Glomerular visceral epithelial cell (primary cell): ENCODE results near the gene RETSAT.
"Not testable (repeated sequence)": the region's sequence is repeated elsewhere in the genome, so short reads cannot be mapped to it uniquely, and the experiment has no call there.

Source experiments
- DNase-seq: peaks from one replicate; pipeline ENCODE4 v3.0.0-alpha.2; 2016; ENCODE audit errors: extremely low spot score

The RETSAT gene

GRCh38 chr2:85378257-85378656 is 23.9 kb upstream of the RETSAT start:
- no peak for DNase-seq

- no peak for DNase-seq
Observed at GRCh38 chr2:85377083-85377482, 22.8 kb upstream of the RETSAT start.

GRCh38 chr2:85376291-85377065 is 22.1 kb upstream of the RETSAT start:
- no peak for DNase-seq

- DNase-seq = no peak
Observed at GRCh38 chr2:85371045-85371444, 16.7 kb upstream of the RETSAT start.

- no peak for DNase-seq
Observed at GRCh38 chr2:85369500-85369899, 15.2 kb upstream of the RETSAT start.

- DNase-seq = no peak
Observed at GRCh38 chr2:85368921-85369320, 14.6 kb upstream of the RETSAT start.

- DNase-seq = no peak
Observed at GRCh38 chr2:85367180-85367579, 12.9 kb upstream of the RETSAT start.

- not testable (repeated sequence) for DNase-seq
Observed at GRCh38 chr2:85362653-85363387, 8.5 kb upstream of the RETSAT start.

- DNase-seq = no peak
Observed at GRCh38 chr2:85357736-85358135, 3.4 kb upstream of the RETSAT start.

GRCh38 chr2:85356186-85356585 is 1.9 kb upstream of the RETSAT start:
- no peak for DNase-seq

- no peak for DNase-seq
Observed at GRCh38 chr2:85355521-85355920, 1.2 kb upstream of the RETSAT start.

GRCh38 chr2:85355073-85355410 is 714 bp upstream of the RETSAT start:
- DNase-seq = no peak

- peak; percentile 11 for DNase-seq
Observed at GRCh38 chr2:85353876-85354285, 447 bp downstream of the RETSAT start.

- no peak for DNase-seq
Observed at GRCh38 chr2:85347599-85347998, 6.7 kb downstream of the RETSAT start.

- DNase-seq = no peak
Observed at GRCh38 chr2:85344356-85344954, 9.9 kb downstream of the RETSAT start.

GRCh38 chr2:85343207-85343895 is 11.0 kb downstream of the RETSAT start:
- not testable (repeated sequence) for DNase-seq

- no peak for DNase-seq
Observed at GRCh38 chr2:85342156-85342555, 12.2 kb downstream of the RETSAT start.

- DNase-seq = no peak
Observed at GRCh38 chr2:85341269-85342029, 12.9 kb downstream of the RETSAT start.

- no peak for DNase-seq
Observed at GRCh38 chr2:85340034-85340892, 14.1 kb downstream of the RETSAT start.

- DNase-seq = no peak
Observed at GRCh38 chr2:85334928-85335327, 19.4 kb downstream of the RETSAT start.

GRCh38 chr2:85333877-85334276 is 20.5 kb downstream of the RETSAT start:
- not testable (repeated sequence) for DNase-seq
